SKM-1 (cell line): ENCODE data around the gene MNT.
"Not testable (repeated sequence)": the region's sequence is repeated elsewhere in the genome, so short reads cannot be mapped to it uniquely, and the experiment has no call there.

ENCODE experiments used
- DNase-seq: peaks from one replicate; lab custom pipeline; 2025; ENCODE audit not compliant: unreplicated experiment; lab: John Stamatoyannopoulos, UW

The MNT gene, protein sequence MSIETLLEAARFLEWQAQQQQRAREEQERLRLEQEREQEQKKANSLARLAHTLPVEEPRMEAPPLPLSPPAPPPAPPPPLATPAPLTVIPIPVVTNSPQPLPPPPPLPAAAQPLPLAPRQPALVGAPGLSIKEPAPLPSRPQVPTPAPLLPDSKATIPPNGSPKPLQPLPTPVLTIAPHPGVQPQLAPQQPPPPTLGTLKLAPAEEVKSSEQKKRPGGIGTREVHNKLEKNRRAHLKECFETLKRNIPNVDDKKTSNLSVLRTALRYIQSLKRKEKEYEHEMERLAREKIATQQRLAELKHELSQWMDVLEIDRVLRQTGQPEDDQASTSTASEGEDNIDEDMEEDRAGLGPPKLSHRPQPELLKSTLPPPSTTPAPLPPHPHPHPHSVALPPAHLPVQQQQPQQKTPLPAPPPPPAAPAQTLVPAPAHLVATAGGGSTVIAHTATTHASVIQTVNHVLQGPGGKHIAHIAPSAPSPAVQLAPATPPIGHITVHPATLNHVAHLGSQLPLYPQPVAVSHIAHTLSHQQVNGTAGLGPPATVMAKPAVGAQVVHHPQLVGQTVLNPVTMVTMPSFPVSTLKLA

GRCh38 chr17:2400877-2401425 is at the start of gene MNT:
MNT (minus strand) TSS chr17:2401060; CDS start chr17:2400712, 348 bp downstream.
- peak; percentile 68 for DNase-seq

- DNase-seq: no peak
Measured at GRCh38 chr17:2450016-2450650, 49.3 kb upstream of the MNT start.

- no peak for DNase-seq
Measured at GRCh38 chr17:2449486-2449885, 48.6 kb upstream of the MNT start.

DNA sequence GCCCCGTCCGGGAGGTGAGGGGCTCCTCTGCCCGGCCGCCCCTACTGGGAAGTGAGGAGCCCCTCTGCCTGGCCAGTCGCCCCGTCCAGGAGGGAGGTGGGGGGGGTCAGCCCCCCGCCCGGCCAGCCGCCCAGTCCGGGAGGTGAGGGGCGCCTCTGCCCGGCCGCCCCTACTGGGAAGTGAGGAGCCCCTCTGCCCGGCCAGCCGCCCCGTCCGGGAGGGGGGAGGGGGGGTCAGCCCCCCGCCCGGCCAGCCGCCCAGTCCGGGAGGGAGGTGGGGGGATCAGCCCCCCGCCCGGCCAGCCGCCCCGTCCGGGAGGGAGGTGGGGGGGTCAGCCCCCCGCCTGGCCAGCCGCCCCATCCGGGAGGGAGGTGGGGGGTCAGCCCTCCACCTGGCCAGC is 46.6 kb upstream of the MNT start:
- DNase-seq: not testable (repeated sequence)

GRCh38 chr17:2445638-2446037 is 44.8 kb upstream of the MNT start:
- DNase-seq: no peak

GRCh38 chr17:2444382-2444781 is 43.5 kb upstream of the MNT start:
- DNase-seq: no peak

DNA sequence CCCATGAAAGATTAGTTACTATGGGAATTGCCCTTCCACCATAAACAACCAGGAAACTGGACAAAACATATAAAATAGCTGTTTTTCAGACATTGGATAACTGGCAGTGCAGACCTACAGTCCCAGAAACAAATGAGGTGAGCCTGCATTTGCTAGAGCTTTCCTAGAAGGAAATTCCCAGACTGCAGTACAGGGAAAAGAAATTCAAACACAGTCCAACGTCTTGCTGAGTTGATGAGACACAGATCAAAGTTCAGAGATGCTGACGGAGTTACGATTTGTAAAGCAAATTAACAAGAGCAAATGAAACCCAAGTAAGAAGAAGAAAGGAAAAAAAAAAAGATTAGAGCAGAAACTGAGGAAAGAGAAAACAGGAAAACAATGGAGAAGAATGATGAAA is 41.3 kb upstream of the MNT start:
- DNase-seq: no peak

- DNase-seq: no peak
Measured at GRCh38 chr17:2440930-2441329, 40.1 kb upstream of the MNT start.

DNA sequence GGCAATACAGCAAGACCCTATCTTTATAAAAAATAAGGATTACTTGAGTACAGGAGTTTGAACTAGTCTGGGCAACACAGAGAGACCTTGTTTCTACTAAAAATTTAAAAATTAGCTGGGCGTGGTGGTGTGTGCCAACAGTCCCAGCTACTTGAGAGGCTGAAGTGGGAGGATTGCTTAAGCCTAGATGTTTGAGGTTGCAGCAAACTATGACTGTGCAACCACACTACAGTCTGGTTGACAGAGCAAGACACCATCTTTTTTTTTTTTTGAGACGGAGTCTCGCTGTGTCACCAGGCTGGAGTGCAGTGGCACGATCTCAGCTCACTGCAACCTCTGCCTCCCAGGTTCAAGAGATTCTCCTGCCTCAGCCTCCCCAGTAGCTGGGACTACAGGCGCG is 39.1 kb upstream of the MNT start:
- not testable (repeated sequence) for DNase-seq

DNA sequence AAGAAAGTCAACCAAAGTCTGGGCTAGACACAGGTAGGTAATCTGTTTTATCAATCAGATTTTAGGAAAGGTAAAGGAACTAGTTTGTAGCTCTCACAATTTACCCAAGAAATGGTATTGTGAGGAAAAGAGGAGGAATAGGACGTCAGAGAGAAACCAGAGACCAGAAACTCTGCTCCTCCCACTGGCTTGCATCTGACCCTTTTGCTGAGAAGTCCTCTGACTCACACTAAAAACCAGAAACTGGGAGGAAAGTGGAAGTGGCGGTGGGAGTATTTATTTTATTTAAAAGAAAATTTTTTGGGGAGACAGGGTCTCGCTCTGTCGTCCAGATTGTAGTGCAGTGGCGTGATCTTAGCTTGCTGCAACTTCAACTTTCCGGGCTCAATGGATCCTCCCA is 38.0 kb upstream of the MNT start:
- DNase-seq: no peak

DNA sequence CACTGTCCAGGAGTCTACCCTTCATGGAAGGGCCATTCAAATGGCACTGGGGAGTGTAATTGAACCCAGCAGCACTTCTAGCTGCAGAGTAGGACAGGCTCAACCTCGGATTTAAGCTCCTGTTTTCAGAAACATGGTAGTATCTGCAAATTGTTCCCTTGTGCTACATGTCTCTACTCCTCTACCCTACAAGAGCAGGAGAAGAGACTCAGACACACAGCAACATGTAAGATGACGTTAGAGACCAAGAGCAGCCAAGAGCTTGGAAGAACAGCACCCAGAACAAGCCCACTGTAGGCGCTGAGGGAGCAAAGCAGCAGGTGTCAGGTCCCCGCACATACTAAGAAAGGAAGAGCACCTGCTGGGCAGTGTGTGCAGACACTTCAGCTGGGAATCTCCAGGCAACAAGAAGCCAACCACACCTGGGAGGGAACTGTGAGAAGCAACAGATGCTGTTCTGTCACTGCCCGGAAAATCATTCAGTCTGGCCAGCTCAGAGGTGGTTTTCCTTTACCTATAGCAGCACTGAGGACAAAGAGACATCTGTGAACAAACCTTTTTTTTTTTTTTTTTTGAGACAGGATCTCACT is 35.6 kb upstream of the MNT start:
- DNase-seq: no peak

DNA sequence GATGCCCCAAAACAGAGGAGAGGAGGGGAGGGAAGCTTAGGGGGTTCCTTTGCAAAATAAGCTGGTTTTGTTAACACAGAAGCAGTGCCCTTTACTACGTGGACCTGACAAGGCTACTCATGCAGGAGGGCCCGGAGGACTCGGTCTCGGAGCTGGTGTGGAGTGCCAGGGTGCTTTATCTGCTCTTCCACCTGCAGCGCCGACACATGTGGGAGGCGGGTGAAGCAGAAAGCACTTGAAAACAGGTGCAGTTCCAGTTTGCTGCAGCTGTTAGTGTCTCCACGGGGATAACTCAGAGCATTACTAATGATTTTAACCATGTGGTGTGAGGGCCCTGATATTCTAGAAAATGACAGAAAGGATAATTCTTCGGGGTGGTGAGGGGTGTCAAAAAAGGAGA is 35.0 kb upstream of the MNT start:
- no peak for DNase-seq

DNA sequence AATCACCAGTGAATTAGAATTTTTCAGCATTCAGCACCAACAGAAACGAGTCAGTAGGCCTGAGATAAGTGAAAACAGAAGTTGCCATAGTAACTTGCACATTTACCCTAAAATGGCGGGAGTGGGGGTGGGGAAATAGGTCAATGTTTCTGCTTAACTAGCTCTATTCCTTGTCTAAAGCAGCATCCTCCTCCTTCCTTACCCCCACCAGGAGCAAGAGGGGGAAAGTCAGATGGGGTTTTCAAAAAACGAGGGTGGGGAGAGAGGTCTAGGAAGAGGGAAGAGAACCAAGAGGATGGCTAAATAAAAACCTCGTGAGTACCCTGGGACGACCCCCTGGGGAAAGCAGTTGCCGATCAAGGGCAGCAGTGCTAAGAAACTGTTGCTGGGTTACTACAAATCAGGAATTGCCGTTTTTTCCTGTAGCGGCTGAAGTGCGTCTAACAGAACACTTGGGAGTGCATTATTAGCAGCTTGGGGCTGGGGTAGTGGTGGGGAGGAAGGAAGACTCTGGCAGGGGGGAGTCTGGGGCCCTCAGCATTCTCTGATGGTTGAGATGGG is 34.4 kb upstream of the MNT start:
- no peak for DNase-seq

DNA sequence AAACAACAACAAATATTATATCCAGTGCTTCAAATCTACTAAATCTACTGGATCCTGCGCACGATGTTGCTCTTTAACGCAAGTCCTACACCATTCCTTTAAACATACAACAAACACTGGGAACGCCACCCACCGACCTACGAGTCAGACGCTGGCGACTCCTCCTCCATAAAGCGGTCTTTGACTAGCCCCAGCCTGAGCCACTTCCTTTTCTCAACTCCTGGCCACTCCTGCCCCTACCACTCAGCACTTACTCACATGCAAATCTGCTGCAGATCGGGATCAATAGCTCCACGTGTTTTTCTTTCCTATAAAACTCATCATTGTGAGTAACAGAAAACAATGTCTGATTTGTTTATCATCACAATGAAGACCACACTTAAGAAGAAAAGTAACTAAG is 32.8 kb upstream of the MNT start:
- no peak for DNase-seq

GRCh38 chr17:2427910-2428309 is 27.1 kb upstream of the MNT start:
- DNase-seq: no peak

- DNase-seq: no peak
Measured at GRCh38 chr17:2427215-2427614, 26.4 kb upstream of the MNT start.

GRCh38 chr17:2423271-2423670 is 22.4 kb upstream of the MNT start:
- DNase-seq: no peak

DNA sequence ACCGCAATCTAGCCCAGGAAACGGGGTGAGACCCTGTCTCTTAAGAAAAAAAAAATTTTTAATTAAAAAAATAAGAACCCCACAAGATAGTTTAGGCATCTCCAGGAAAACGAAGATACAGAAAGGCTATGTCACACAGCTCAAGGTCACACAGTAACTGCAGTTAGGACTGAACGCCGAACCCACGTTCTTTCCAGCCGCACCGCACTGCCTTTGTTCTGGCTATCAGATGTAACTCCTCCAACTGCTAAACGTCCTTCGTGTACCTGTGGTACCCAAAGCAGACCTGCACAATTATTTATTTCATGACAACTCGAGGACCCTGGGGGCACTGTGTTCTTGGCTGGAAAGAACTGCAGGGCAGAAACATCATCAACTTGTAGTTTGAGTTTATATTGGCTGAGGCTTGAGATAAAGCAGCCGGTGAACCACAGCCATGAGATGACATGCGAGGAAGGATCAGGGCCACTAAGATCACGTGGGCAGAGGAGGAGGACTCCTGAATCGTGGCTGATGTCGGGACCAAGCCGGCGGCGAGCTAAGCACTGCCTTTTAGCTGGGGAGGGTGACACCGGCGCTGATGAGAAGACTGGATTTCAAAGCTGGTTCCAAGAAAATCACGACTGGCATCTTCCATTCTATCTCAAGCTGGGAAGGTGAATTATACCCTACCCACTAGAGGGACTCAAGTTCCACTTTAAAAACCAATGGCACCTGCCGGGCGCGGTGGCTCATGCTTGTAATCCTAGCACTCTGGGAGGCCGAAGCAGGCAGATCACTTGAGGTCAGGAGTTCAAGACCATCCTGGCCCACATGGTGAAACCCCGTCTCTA is 20.7 kb upstream of the MNT start:
- DNase-seq: no peak

DNA sequence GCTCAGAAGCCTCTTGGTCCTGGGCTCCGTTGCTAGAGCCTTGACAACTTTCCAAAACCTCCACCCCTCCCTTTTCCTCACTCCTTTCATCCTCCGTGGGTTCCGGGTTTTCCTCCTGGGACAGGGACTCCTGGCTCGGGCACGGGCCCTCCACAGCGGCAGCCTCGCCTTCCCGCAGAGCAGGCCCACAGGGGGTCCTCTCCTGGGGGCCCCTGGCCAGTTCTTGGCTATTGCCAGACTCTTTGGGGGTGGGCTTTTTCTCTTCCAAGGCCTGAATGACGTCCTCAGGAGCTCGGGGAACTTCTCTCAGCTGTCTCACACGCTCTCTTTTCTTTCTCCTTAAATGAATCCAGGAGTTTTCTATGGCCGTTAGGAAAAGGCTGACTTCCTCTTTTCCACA is 19.3 kb upstream of the MNT start:
- DNase-seq: no peak

DNA sequence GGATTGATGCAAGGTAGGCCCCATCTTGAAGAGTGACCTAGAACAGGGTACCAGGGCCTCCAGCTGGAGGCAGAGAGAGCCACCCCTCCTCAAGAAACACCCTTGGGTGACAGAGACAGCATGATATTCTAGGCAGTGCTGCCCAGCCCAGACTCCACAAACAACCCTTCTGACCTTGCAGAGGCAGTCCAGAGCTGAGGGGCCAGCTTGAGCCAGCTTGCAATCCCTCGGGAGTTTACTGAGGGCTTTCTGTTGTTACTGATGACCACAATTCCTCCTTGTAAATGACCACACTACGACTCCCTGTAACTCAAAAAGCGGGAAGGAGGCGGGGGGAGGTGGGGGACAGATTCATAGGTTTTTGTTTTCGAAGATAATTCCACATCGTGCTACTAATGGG is 18.6 kb upstream of the MNT start:
- no peak for DNase-seq
